GM19455 (cell line): ENCODE results near the gene NBPF1.
"Not testable (repeated sequence)": the region's sequence is repeated elsewhere in the genome, so short reads cannot be mapped to it uniquely, and the experiment has no call there.

Experiments used
- ATAC-seq: cut with Tn5 transposase; IDR thresholded peaks from one replicate; pipeline ENCODE4 v1.9.1; 2021; ENCODE audit not compliant: unreplicated experiment

Gene NBPF1

GRCh38 chr1:16607853-16608815 lies 5.2 kb downstream of the NBPF1 start:
- ATAC-seq = not testable (repeated sequence)

DNA sequence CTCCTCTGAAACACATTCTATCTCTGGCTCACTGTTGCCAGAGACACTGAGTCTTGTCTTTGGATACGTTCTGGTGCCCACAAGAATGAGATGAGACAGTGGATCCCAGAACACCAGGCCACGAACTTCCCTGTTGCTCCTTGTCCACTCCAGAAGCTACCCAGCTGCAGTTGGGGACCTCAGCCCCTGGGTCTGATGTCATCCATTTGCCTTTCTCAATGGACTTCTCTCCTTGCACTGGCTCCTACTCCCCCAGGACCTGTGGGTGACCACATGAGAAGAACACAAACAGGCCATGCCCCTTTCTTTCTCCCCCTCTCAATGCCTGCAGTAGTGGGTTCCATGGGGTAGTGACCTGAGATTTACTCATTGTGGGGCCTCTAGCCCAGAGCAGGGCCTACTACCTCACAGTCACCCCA lies 5.9 kb downstream of the NBPF1 start:
- ATAC-seq = no peak

GRCh38 chr1:16606666-16607432 lies 6.5 kb downstream of the NBPF1 start:
- not testable (repeated sequence) for ATAC-seq

- ATAC-seq = no peak
Measured at GRCh38 chr1:16605532-16606505, 7.5 kb downstream of the NBPF1 start.

DNA sequence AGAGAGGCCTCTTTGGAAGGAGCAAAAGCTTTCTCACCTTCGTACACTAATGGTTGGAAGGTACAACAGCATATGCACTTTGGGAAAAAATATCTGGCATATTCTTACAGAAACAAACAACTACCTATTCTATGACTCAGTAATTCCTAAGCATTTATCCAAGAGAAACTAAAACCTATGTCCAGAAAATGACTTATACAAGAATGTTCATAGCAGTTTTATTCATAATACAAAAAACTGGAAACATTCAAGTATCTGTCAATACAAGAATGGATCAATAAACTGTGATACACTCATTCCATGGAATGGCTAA lies 8.2 kb downstream of the NBPF1 start:
- no peak for ATAC-seq

- not testable (repeated sequence) for ATAC-seq
Measured at GRCh38 chr1:16604514-16605212, 8.7 kb downstream of the NBPF1 start.

GRCh38 chr1:16603623-16604022 lies 9.7 kb downstream of the NBPF1 start:
- ATAC-seq = not testable (repeated sequence)

DNA sequence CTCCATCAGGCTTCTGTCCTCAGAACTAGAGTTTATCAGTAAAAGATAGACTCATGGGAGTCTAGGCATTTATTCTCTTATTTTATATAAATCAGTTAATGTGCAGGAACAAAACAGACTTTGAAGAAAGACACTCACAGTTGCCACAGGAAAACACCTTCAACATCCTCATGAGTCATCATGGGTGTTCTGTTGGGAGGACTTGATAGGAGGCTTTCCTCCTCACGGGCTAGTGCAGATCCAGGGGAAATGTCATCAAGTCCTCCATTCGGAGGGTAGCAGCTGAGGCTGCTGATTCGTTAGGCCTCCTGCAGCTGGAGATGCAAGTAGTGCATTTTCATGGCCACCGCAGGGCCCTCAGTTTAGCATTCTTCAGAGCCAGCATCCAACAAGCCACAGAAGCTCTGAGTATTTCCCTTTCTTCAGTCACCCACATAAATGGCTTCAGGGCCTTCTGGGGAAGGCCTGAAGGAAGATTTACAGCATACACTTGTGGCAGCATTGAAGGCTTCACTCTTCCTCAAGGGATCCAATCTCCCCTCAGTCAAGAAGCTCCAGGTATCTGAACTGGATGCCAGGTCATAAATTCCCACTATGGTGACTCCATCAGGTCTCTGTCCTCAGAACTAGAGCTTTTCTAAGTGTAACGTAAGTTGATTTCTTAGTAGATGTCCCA lies 10.9 kb downstream of the NBPF1 start:
- ATAC-seq = not testable (repeated sequence)

DNA sequence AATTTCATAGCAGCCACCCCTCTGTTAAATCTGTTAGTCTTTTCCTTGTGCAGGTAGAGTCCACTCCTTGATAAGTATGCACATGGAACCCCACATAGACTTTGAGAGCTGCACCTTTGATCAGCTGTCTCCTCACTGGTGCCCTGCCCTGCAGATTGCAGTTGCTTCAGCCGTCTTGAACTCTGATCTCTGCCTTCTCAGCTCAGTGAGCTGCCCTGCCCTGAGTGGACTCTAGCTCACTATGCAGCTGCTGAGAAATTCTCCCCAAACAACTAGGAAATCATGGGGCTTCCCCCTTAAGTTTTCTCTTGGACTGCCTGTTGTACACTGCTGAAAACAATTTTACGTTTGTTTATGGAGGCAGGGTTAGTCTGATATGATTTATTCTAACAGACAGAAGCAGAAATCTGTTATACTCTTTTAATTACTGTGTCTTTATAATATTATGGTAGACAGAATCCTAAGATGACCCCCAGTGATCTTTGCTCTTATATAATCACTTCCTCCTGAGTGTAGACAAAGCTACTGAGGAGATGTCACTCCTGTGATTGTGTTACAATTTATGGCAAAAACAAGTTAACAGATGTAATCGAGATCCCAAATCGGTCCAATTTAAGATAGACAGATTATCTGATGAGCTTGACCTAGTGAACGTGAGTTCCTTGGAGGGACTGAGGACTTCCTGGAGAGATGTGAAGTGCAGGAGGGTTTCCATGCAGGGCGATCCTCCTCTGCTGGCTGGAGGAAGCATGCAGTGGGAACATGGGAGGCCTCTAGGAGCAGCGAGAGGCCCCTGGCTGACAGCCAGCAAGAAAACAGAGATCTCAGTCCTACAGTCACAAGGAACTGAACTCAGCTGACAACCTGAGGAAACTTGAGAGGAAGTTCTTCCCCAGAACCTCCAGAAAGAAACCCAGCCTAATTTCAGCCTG lies 12.2 kb downstream of the NBPF1 start:
- ATAC-seq = not testable (repeated sequence)

- ATAC-seq = not testable (repeated sequence)
Measured at GRCh38 chr1:16599326-16599725, 14.0 kb downstream of the NBPF1 start.

DNA sequence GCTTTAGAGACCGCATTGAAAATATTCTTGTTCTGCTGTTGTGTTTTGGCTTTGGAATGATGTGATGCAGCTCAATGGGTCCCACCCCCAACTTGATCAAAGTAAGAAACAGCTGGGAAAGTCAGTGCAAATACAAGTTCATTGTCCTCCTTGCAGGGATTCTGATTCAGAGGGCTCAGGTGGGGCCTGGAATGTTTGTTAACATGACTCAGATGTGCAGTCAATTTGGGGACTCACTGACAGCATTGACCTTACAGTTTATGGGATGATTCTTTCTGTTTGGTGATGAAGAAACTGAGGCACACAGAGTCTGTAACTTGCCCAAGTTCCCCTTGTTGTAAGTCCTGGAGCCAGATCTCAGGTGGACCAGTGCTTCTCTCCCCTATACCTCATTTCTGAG lies 18.1 kb downstream of the NBPF1 start:
- not testable (repeated sequence) for ATAC-seq

DNA sequence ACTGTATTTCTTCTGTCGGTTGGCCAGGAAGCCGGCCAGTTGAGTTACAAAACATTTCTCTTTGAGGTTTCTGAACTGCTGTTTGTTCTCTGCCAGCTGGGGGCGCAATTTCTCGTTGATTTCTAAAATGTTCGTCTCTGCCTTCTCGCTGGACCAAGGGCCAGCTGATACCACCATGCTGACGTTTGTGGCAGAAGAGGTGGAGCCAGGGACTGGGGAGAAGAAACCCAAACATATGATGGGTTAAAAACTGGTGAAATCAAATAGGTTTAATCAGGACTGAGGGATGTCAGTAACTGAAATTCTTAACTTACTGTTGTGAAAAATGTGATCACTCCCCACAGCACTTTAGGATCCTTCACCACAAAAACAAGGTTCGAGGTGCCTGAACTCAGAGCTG lies 21.5 kb downstream of the NBPF1 start:
- ATAC-seq = not testable (repeated sequence)

GRCh38 chr1:16588081-16588480 lies 25.3 kb downstream of the NBPF1 start:
- ATAC-seq = not testable (repeated sequence)

GRCh38 chr1:16587639-16588038 lies 25.7 kb downstream of the NBPF1 start:
- ATAC-seq = not testable (repeated sequence)

- ATAC-seq = not testable (repeated sequence)
Measured at GRCh38 chr1:16565324-16565723, 48.0 kb downstream of the NBPF1 start.

- ATAC-seq = not testable (repeated sequence)
Measured at GRCh38 chr1:16561035-16561434, 52.3 kb downstream of the NBPF1 start.

GRCh38 chr1:16560498-16560897 lies 52.9 kb downstream of the NBPF1 start:
- ATAC-seq = not testable (repeated sequence)

DNA sequence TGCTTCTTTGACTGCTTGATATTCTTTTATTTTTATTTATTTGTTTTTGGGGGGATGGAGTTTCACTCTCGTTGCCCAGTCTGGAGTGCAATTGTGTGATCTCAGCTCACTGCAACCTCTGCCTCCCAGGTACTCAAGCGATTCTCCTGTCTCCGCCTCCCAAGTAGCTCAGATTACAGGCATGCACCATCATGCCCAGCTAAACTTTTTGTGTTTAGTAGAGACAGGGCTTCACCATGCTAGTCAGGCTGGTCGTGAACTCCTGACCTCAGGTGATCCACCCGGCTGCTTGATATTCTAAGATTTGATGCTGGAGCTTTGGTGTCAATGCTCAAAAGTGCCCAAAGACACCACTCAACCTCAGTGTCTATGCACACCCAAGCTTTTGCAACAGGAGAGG lies 53.7 kb downstream of the NBPF1 start:
- ATAC-seq = not testable (repeated sequence)
